ENCODE measurements around the gene KRTAP12-1. TPM values are rescaled to one million over a fixed set of nuclear protein-coding genes. Genes with fewer than 3 reads are reported as not detected.

The KRTAP12-1 gene
- total RNA-seq, 2 experiments from 2014 or later = not detected

GRCh38 chr21:44682580-44683151 is 703 bp upstream of the KRTAP12-1 start:
- H2AFZ ChIP-seq (ENCODE audit: low read length) = no peak overlapping the region
- H3K4me3 ChIP-seq (ENCODE audit: low read depth, low read length, poor library complexity, severe bottlenecking) = no peak overlapping the region
- intact Hi-C loops (cut with micrococcal nuclease; ENCODE audit: unreplicated experiment) = no loop called here
- no peaks in the 10 kb centered on the region for H4K20me1 ChIP-seq (ENCODE audit: insufficient read depth, low read length)
- ChIA-PET CTCF (ENCODE audit: unreplicated experiment) (no interaction called here), POLR2A (no interaction called here)
- H3K79me2 ChIP-seq (ENCODE audit: insufficient read depth, low read depth, low read length) = no peaks in the 10 kb centered on the region
- BruUV-seq (replicated peaks) = no TSS peak
- H3K9me3 ChIP-seq (ENCODE audit: low read length) = no peaks in the 10 kb centered on the region
- no peaks in the 10 kb centered on the region for H3K4me1 ChIP-seq (ENCODE audit: insufficient read depth, low read length, poor library complexity, severe bottlenecking)
- no peaks in the 10 kb centered on the region for H3K9me2 ChIP-seq (ENCODE audit: insufficient read depth, low read length)
- H3K4me2 ChIP-seq (ENCODE audit: low read length) = no peak overlapping the region
- no peaks in the 10 kb centered on the region for H3K36me3 ChIP-seq (ENCODE audit: insufficient read depth, low read length)
- TF ChIP-seq EZH2phosphoT487 (IDR thresholded peaks at IDR 0.05; ENCODE audit: borderline replicate concordance, low read depth, low read length) (no peak), CTCF (conservative IDR thresholded peaks at IDR 0.05; ENCODE audit: low read length) (no peak)
- H3K27ac ChIP-seq (ENCODE audit: low read depth, low read length, poor library complexity, severe bottlenecking) = no peak overlapping the region
- no peak for DNase-seq (ENCODE audit: low spot score)

GRCh38 chr21:44681152-44681551 is 811 bp downstream of the KRTAP12-1 start:
- intact Hi-C loops (cut with micrococcal nuclease; ENCODE audit: unreplicated experiment) = no loop called here
- H3K9me2 ChIP-seq (ENCODE audit: insufficient read depth, low read length) = no peaks in the 10 kb centered on the region
- TF ChIP-seq EZH2phosphoT487 (IDR thresholded peaks at IDR 0.05; ENCODE audit: borderline replicate concordance, low read depth, low read length) = no peak
- TF ChIP-seq CTCF (conservative IDR thresholded peaks at IDR 0.05; ENCODE audit: low read length) = no peak
- BruUV-seq (replicated peaks) = no TSS peak
- no peaks in the 10 kb centered on the region for H3K4me1 ChIP-seq (ENCODE audit: insufficient read depth, low read length, poor library complexity, severe bottlenecking)
- H2AFZ ChIP-seq (ENCODE audit: low read length) = no peak overlapping the region
- CTCF ChIA-PET (ENCODE audit: unreplicated experiment) = interaction anchor here (0.6 kb wide), 1 partner anchor 1130 kb away, joined by 4 read pairs; no protein-coding TSS in a partner anchor
- DNase-seq (ENCODE audit: low spot score) = no peak
- H3K36me3 ChIP-seq (ENCODE audit: insufficient read depth, low read length) = no peaks in the 10 kb centered on the region
- no peak overlapping the region for H3K4me2 ChIP-seq (ENCODE audit: low read length)
- H3K4me3 ChIP-seq (ENCODE audit: low read depth, low read length, poor library complexity, severe bottlenecking) = no peak overlapping the region
- POLR2A ChIA-PET = no interaction called here
- H3K79me2 ChIP-seq (ENCODE audit: insufficient read depth, low read depth, low read length) = no peaks in the 10 kb centered on the region
- no peak overlapping the region for H3K27ac ChIP-seq (ENCODE audit: low read depth, low read length, poor library complexity, severe bottlenecking)
- H4K20me1 ChIP-seq (ENCODE audit: insufficient read depth, low read length) = no peaks in the 10 kb centered on the region
- H3K9me3 ChIP-seq (ENCODE audit: low read length) = no peaks in the 10 kb centered on the region

GRCh38 chr21:44677881-44678280 is 4.1 kb downstream of the KRTAP12-1 start:
- Histone ChIP-seq H3K4me2 (ENCODE audit: low read length) (no peak overlapping the region), H3K36me3 (ENCODE audit: insufficient read depth, low read length) (no peaks in the 10 kb centered on the region), H3K27ac (ENCODE audit: low read depth, low read length, poor library complexity, severe bottlenecking) (no peak overlapping the region), H2AFZ (ENCODE audit: low read length) (no peak overlapping the region), H3K4me3 (ENCODE audit: low read depth, low read length, poor library complexity, severe bottlenecking) (no peak overlapping the region), H4K20me1 (ENCODE audit: insufficient read depth, low read length) (no peaks in the 10 kb centered on the region), H3K9me2 (ENCODE audit: insufficient read depth, low read length) (no peaks in the 10 kb centered on the region; the same call in 1 of the 2 replicates), H3K79me2 (ENCODE audit: insufficient read depth, low read depth, low read length) (no peaks in the 10 kb centered on the region), H3K9me3 (ENCODE audit: low read length) (no peaks in the 10 kb centered on the region), H3K4me1 (ENCODE audit: insufficient read depth, low read length, poor library complexity, severe bottlenecking) (no peaks in the 10 kb centered on the region)
- intact Hi-C loops (cut with micrococcal nuclease; ENCODE audit: unreplicated experiment) = no loop called here
- no peak for TF ChIP-seq CTCF (conservative IDR thresholded peaks at IDR 0.05; ENCODE audit: low read length)
- no peak for TF ChIP-seq EZH2phosphoT487 (IDR thresholded peaks at IDR 0.05; ENCODE audit: borderline replicate concordance, low read depth, low read length)
- no TSS peak for BruUV-seq (replicated peaks)
- POLR2A ChIA-PET = no interaction called here
- CTCF ChIA-PET (ENCODE audit: unreplicated experiment) = no interaction called here
- DNase-seq (ENCODE audit: low spot score) = no peak

Measured in OCI-LY7 (cell line).